Measurements from ENCODE around the gene TNFRSF19. TPM values are rescaled to one million over a fixed set of nuclear protein-coding genes. Genes with fewer than 3 reads are reported as not detected.

Gene TNFRSF19
- total RNA-seq, 1 experiment from 2014 or later, result 0.03 TPM

DNA sequence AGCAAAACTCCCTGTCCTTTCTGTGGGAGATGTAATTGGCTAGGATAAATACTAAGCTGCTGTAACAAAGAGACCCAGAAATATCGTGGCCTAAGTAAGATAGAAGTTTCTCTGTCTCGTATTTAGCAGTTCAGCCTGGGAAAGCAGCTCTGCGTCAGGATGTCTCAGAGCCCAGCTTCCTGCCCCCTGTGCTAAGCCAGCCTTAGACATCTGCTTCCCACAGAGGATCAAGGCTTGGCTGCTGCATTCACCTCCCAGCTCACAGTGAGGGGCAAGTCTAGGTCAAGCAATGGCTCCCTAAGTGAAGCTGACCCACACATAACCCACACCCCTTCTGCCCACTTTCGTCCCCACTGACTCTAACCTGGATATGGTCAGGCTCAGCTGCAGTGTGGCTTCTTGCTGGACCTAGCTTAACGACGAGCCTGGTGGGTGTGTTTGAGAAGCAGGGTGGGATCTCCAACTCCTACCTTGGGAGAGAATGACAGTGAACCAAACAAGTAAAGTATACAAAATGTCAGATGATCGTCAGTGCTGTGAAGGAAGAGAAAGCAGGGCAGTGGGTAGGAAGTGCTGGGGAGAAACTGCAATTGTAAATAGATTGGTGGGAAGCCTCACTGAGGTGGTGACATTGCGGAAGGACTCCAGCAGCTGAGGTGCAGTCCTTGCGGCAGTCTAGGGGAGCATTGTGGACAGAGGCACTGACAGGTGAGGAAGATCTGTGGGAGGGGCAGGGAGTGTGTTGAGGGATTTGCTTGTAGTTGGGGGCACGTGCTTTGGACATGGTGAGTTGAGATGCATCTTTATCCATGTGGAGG, 82.9 kb downstream of the TNFRSF19 start:
- H3K4me3 ChIP-seq, result no peak overlapping the region
- H3K36me3 ChIP-seq, result no peaks in the 10 kb centered on the region
- H3K9me3 ChIP-seq (replicated peaks), result no peaks in the 10 kb centered on the region
- no peak for DNase-seq (ENCODE audit: low read depth in 1 of 2, low spot score in 2 of 2)
- H3K27me3 ChIP-seq (replicated peaks), result no peaks in the 10 kb centered on the region
- no peaks in the 10 kb centered on the region for H3K4me1 ChIP-seq (replicated peaks)
- H3K27ac ChIP-seq, result no peak overlapping the region

DNA sequence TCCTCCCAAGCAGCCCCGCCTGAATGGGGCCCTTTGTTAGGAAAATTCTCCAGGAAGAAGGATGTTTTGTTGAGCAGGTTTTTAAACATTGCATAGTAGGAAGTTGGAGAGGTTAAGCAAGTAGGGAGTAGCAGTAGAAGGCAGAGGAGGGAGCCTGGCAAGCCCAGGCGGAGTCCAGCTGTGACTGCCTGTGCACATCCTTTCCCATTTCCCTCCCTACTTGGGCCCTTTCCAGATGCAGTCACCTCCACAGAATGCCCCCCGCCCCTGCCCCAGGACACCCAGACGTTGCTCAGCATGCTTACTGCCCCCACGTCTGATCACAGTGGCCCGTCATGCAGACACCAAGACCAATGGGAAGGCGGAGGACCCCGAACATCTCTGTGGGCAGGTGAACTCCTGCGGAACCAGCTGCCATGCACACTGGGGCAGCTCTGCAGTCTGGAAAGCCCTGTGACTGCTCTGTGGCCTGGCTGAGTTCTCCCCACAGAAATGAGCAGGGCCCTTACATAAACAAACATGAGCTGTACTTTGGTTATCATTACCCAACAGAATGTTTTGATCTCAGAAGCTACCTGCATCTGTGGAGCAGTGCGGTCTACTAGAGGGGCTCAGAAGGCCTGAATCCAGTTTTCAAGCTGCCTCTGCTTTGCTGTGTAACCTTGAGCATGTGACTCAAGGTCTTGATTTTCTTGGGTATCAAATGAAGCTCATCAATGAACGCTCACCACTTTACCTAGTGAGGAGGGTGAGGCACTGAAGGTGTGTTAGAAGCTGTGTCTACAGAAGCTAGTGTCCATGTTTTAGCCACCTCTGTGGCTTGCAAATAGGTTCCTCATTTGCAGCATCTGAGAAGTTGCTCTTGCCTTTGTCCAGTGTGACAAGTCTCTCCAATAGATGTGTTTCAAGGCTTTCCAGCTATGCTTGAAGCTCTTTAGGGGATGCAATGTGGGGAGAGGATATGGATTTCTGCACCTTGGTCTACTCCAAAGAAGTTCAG, 84.2 kb downstream of the TNFRSF19 start:
- Histone ChIP-seq H3K27ac (no peak overlapping the region), H3K27me3 (replicated peaks) (no peaks in the 10 kb centered on the region), H3K4me1 (replicated peaks) (no peaks in the 10 kb centered on the region), H3K9me3 (replicated peaks) (no peaks in the 10 kb centered on the region), H3K4me3 (no peak overlapping the region), H3K36me3 (no peaks in the 10 kb centered on the region)
- DNase-seq (ENCODE audit: low read depth in 1 of 2, low spot score in 2 of 2), result no peak

DNA sequence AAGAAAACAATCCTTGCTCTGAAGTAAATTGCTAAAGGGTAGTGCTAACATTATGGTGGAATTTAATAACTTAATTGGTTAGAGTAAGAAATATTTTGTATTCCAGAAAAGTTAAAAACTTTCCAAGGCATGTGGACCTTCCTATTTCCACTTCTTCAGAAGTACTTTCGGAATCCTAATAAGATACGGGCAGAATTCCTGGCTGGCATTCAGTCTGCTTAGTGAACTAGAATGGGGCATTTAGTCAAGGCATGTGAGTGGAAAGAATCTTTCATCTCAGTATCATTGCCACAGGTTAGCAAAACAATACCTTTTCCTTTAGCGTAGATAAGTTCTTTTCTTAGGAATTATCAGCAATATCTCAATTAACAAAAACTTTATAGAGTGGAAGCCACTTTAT, 85.1 kb downstream of the TNFRSF19 start:
- H3K4me3 ChIP-seq, result no peak overlapping the region
- H3K4me1 ChIP-seq (replicated peaks), result no peaks in the 10 kb centered on the region
- no peaks in the 10 kb centered on the region for H3K27me3 ChIP-seq (replicated peaks)
- no peak overlapping the region for H3K27ac ChIP-seq
- DNase-seq (ENCODE audit: low read depth in 1 of 2, low spot score in 2 of 2), result no peak
- H3K36me3 ChIP-seq, result no peaks in the 10 kb centered on the region
- H3K9me3 ChIP-seq (replicated peaks), result no peaks in the 10 kb centered on the region

DNA sequence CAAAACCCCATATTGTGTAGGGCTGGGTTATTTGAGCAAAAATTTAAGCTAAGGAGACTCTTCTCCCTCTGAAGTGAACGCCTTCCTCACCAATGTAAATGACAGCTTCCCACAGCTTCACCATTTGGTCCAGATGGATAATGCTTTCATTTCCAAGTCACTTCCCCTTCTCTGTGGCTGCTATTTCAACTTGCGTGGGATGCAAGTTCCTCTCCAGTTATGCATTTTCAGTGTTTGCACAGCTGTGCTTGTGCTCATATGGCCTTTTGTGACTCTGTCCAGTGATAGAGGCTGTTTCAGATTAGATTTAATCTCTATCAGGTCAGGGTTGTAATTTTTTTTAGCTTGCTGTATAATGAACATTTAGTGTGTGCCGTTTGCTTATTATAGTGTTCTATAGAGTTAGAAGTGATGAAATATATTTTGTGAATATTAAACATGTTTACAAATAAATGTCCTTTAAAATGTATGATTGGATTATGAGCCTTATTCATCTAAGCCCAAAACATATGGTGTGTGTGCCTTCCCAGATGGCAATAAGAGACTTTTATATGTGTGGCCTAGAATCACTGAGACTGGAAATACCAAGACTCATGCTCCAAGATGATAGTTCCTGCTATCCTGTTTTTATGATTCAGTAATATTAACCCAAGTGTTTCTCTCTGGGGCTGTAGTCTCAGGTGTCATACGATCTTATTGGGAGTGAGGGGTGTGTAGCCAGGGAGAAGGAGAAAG, 86.6 kb downstream of the TNFRSF19 start:
- Histone ChIP-seq H3K36me3 (no peaks in the 10 kb centered on the region), H3K4me1 (replicated peaks) (no peaks in the 10 kb centered on the region), H3K9me3 (replicated peaks) (no peaks in the 10 kb centered on the region), H3K4me3 (no peak overlapping the region), H3K27ac (no peak overlapping the region), H3K27me3 (replicated peaks) (no peaks in the 10 kb centered on the region)
- DNase-seq (ENCODE audit: low read depth in 1 of 2, low spot score in 2 of 2), result no peak

DNA sequence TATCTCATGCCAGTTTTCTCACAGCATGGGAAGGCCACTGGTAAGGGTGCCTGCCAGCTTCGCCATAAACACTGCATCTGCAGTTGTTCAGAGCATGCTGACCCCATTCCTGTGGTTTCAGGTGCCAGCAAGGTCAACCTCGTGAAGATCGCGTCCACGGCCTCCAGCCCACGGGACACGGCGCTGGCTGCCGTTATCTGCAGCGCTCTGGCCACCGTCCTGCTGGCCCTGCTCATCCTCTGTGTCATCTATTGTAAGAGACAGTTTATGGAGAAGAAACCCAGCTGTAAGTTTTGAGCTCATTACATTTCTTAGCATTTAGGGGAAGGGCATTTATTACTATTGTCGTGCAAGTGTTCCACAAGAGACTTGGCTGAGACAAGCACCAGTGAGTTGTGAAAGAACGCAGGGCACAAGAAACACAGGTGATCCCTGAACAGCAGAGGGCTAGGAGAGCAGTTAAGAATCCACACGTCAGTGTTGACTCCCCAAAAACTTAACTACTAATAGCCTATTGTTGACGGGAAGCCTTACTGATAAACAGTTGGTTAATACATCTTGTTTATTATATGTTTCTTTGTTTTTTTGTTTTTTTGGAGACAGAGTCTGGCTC, 88.8 kb downstream of the TNFRSF19 start:
- Histone ChIP-seq H3K27me3 (replicated peaks) (no peaks in the 10 kb centered on the region), H3K36me3 (no peaks in the 10 kb centered on the region), H3K4me3 (no peak overlapping the region), H3K4me1 (replicated peaks) (no peaks in the 10 kb centered on the region), H3K9me3 (replicated peaks) (no peaks in the 10 kb centered on the region), H3K27ac (no peak overlapping the region)
- DNase-seq (ENCODE audit: low read depth in 1 of 2, low spot score in 2 of 2), result no peak

DNA sequence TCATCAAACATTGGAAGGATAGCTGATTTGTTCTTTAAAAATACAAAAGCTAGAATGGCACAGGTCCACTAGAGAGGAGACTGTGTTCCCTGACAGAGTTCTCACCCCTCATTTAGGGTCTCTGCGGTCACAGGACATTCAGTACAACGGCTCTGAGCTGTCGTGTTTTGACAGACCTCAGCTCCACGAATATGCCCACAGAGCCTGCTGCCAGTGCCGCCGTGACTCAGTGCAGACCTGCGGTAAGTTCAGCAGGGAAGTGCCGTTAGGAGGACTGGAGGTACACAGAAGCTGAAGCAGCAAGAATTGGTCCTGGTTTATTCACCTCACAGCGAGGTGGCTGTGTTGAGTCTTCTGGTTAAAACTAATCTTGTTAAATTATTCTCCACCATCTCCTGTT, 90.0 kb downstream of the TNFRSF19 start:
- H3K27me3 ChIP-seq (replicated peaks), result no peaks in the 10 kb centered on the region
- no peak overlapping the region for H3K4me3 ChIP-seq
- H3K4me1 ChIP-seq (replicated peaks), result no peaks in the 10 kb centered on the region
- H3K36me3 ChIP-seq, result no peaks in the 10 kb centered on the region
- no peak for DNase-seq (ENCODE audit: low read depth in 1 of 2, low spot score in 2 of 2)
- no peak overlapping the region for H3K27ac ChIP-seq
- H3K9me3 ChIP-seq (replicated peaks), result no peaks in the 10 kb centered on the region

DNA sequence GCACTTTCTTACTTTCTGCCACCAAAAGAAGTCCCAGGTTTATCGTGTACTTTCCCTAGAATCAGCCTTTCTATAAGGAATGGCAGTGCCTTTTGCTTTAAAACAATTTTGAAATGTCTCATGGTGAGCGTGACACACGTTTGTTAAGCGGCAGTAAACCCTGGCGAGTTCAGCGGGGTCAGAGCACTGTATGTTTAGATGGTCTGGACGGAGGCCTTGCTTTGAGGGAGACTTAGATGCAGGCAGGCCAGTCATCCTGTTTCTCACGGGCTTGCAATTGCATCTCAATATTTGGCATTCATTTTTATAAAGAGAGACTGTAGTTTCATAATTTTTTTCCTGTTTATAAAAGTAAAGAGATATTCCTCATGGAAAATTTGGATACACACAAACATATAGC, 96.4 kb downstream of the TNFRSF19 start:
- no peak for DNase-seq (ENCODE audit: low read depth in 1 of 2, low spot score in 2 of 2)
- no peak overlapping the region for H3K27ac ChIP-seq
- H3K36me3 ChIP-seq, result no peaks in the 10 kb centered on the region
- no peaks in the 10 kb centered on the region for H3K4me1 ChIP-seq (replicated peaks)
- no peaks in the 10 kb centered on the region for H3K9me3 ChIP-seq (replicated peaks)
- no peak overlapping the region for H3K4me3 ChIP-seq
- H3K27me3 ChIP-seq (replicated peaks), result no peaks in the 10 kb centered on the region

DNA sequence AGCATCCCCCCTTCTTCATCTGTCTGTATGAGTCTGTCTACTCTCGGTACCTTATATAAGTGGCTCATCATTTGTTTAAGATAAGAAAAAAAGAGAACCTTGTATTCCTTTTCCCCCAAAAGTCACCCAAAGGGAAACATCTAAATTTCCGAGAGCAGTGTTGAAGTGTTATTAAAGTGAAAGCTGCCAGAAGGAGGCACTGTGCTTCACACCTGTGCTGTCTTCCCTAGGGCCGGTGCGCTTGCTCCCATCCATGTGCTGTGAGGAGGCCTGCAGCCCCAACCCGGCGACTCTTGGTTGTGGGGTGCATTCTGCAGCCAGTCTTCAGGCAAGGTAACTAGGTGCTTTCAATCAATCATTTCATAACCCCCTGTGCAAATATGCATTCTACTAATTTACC, 97.5 kb downstream of the TNFRSF19 start:
- Histone ChIP-seq H3K4me3 (no peak overlapping the region), H3K4me1 (replicated peaks) (no peaks in the 10 kb centered on the region), H3K9me3 (replicated peaks) (no peaks in the 10 kb centered on the region), H3K27ac (no peak overlapping the region), H3K27me3 (replicated peaks) (no peaks in the 10 kb centered on the region), H3K36me3 (no peaks in the 10 kb centered on the region)
- DNase-seq (ENCODE audit: low read depth in 1 of 2, low spot score in 2 of 2), result no peak

DNA sequence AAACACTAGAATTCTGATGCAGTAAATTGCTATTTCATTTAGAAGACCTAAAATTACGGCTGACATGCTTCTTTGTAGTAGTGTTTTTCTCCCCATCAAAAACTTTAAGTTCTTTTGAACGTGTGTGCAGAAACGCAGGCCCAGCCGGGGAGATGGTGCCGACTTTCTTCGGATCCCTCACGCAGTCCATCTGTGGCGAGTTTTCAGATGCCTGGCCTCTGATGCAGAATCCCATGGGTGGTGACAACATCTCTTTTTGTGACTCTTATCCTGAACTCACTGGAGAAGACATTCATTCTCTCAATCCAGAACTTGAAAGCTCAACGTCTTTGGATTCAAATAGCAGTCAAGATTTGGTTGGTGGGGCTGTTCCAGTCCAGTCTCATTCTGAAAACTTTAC, 98.3 kb downstream of the TNFRSF19 start:
- H3K36me3 ChIP-seq, result no peaks in the 10 kb centered on the region
- H3K27ac ChIP-seq, result no peak overlapping the region
- no peaks in the 10 kb centered on the region for H3K27me3 ChIP-seq (replicated peaks)
- H3K4me1 ChIP-seq (replicated peaks), result peaks cover under 1% of the 10 kb centered on the region; the same call in 1 of the 2 replicates
- no peaks in the 10 kb centered on the region for H3K9me3 ChIP-seq (replicated peaks)
- no peak for DNase-seq (ENCODE audit: low read depth in 1 of 2, low spot score in 2 of 2)
- no peak overlapping the region for H3K4me3 ChIP-seq

DNA sequence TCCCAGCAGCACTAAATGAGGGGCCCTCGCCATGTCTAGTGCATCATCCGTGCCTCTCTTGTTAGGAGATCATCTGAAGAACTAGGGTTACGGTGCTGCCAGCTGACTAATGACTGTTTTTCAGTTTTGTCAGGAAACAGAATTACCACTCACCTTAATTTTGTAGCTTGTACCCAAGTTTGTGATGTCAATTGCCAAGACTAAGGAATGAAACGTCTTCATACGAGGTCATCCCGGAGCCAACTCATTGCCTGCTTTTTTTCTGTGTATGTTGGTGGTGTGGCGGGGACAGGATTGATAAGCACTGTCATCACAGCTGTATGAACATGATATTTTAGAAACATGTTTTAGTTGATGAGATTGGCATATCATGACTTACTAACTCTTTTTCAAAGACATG, 100.6 kb downstream of the TNFRSF19 start:
- Histone ChIP-seq H3K27me3 (replicated peaks) (no peaks in the 10 kb centered on the region), H3K27ac (no peak overlapping the region), H3K36me3 (no peaks in the 10 kb centered on the region), H3K4me3 (no peak overlapping the region), H3K4me1 (replicated peaks) (peaks cover 14% of the 10 kb centered on the region), H3K9me3 (replicated peaks) (no peaks in the 10 kb centered on the region)
- DNase-seq (ENCODE audit: low read depth in 1 of 2, low spot score in 2 of 2), result no peak

DNA sequence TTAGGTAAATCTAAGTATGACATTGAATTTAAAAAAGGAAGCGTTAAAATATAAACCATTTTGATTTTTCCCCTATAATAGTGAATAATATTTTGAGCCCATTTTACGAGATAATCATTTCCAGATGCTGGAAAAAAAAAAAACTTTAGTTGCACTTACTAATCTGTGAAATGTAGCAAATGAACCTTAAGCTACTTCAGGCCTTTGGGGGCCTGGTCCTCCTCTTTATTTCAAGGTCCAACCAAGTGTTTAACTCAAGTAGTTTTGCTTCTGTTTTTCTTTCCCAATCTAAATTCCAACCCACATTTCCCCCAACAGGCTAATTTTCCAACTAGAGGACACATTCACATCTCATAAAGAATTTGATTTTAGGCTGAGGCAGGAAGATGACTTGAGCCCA, 101.2 kb downstream of the TNFRSF19 start:
- H3K36me3 ChIP-seq, result no peaks in the 10 kb centered on the region
- no peaks in the 10 kb centered on the region for H3K9me3 ChIP-seq (replicated peaks)
- H3K4me1 ChIP-seq (replicated peaks), result peaks cover 14% of the 10 kb centered on the region
- H3K4me3 ChIP-seq, result no peak overlapping the region
- no peak overlapping the region for H3K27ac ChIP-seq
- no peaks in the 10 kb centered on the region for H3K27me3 ChIP-seq (replicated peaks)
- DNase-seq (ENCODE audit: low read depth in 1 of 2, low spot score in 2 of 2), result no peak

DNA sequence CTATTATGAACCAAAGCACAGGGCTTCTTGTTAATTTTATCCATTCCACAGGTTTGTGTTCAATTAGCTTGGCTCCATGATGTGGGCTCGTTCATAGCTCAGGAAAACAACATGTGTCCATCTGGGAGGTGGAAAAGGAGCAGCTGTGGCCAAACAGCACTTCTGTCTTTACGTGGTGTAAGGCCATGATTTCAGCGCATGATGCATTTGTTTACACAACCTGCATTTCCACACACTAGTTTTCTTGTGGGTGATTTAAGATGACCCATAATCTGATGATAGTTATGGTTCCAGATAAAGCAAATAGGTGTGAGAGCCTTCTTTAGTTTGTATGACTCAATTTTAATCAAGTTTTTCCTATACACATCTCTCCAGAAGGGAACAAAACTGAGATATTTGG, 101.7 kb downstream of the TNFRSF19 start:
- H3K4me1 ChIP-seq (replicated peaks), result peaks cover 14% of the 10 kb centered on the region
- no peaks in the 10 kb centered on the region for H3K27me3 ChIP-seq (replicated peaks)
- no peak overlapping the region for H3K27ac ChIP-seq
- H3K9me3 ChIP-seq (replicated peaks), result no peaks in the 10 kb centered on the region
- no peak for DNase-seq (ENCODE audit: low read depth in 1 of 2, low spot score in 2 of 2)
- no peak overlapping the region for H3K4me3 ChIP-seq
- no peaks in the 10 kb centered on the region for H3K36me3 ChIP-seq

DNA sequence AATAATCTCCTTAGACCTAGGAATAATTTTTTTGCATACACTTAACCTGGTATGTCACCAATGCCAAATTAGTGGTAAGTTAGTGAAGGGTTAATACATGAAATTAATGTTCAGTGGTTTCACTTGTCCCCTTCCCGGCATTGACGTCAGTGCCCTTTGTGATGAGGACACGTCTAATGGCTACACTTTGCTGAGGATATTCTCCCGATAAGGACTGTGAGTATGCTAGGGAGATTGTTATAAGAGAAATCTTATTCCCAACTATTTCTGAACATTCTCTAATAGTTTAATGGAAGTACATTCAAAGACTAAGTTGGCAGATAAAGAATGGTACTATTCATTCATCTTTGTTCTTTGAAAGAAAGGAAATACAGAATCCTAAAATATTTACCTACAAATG, 102.4 kb downstream of the TNFRSF19 start:
- no peaks in the 10 kb centered on the region for H3K9me3 ChIP-seq (replicated peaks)
- no peak for DNase-seq (ENCODE audit: low read depth in 1 of 2, low spot score in 2 of 2)
- H3K36me3 ChIP-seq, result no peaks in the 10 kb centered on the region
- H3K4me1 ChIP-seq (replicated peaks), result peaks cover 14% of the 10 kb centered on the region
- no peak overlapping the region for H3K27ac ChIP-seq
- H3K4me3 ChIP-seq, result no peak overlapping the region
- H3K27me3 ChIP-seq (replicated peaks), result no peaks in the 10 kb centered on the region

Data from SJSA1 (cell line).